Measurements from ENCODE around the gene MYOCD. TPM values are rescaled to one million over a fixed set of nuclear protein-coding genes. Genes with fewer than 3 reads are reported as not detected.

MYOCD gene
- total RNA-seq, 1 experiment from 2014 or later: not detected

DNA sequence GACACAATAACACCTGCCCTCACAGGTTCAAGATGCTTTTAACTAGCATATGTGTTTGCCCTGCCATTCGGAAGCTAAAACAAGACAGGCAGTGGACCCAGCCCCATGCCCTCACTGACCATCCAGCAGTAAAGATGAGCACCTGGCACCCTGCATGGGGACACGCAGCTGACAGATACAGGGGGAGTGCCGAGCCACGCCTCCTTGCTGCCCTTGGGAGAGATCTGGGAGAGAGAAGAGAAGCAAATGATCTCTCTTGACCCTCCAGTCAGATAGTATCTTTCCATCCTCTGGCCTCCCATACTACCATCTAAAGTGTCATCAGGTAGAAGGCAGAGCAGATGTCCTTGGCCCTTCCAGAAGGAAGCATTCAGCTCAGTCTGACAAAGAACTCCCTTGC is 40.6 kb upstream of the MYOCD start:
- ATAC-seq: no peak

More for the DNA sequence above, 40.6 kb upstream of the MYOCD start:
- Histone ChIP-seq H3K79me2 (ENCODE audit: insufficient read depth, low read length) (no peaks in the 10 kb centered on the region), H3K9ac (ENCODE audit: low read length) (no peak overlapping the region), H3K36me3 (ENCODE audit: control insufficient read depth in 1 of 2, insufficient read depth in 2 of 2, low read length in 2 of 2) (no peaks in the 10 kb centered on the region), H3K4me2 (ENCODE audit: low read length) (no peak overlapping the region), H3K4me1 (ENCODE audit: control insufficient read depth in 1 of 2, insufficient read depth in 2 of 2, low read length in 2 of 2) (no peaks in the 10 kb centered on the region), H4K20me1 (ENCODE audit: insufficient read depth) (no peaks in the 10 kb centered on the region), H3K9me3 (ENCODE audit: control insufficient read depth in 1 of 2, insufficient read depth in 1 of 2, low read depth in 1 of 2, low read length in 2 of 2) (no peaks in the 10 kb centered on the region), H3K27ac (ENCODE audit: low read depth, low read length) (no peak overlapping the region), H3K9me2 (ENCODE audit: insufficient read depth) (no peaks in the 10 kb centered on the region), H2AFZ (ENCODE audit: low read depth, low read length, poor library complexity, severe bottlenecking) (no peak overlapping the region), H3K27me3 (ENCODE audit: insufficient read depth, low read length) (peaks cover 10% of the 10 kb centered on the region), H3K4me3 (replicated peaks in 1 of 2; ENCODE audit: low read depth in 1 of 2, low read length in 2 of 2) (no peak overlapping the region)
- DNase-seq (ENCODE audit: low read depth, low spot score): no peak
- RAD21 ChIA-PET (ENCODE audit: low non-redundant PET in 1 of 2, low total read pairs in 2 of 2, uncharacterized antibody in 2 of 2, unreplicated experiment in 2 of 2): no interaction called here
- TF ChIP-seq, protein P1, sequence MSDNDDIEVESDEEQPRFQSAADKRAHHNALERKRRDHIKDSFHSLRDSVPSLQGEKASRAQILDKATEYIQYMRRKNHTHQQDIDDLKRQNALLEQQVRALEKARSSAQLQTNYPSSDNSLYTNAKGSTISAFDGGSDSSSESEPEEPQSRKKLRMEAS (IDR thresholded peaks at IDR 0.05): no peak
- no peak for TF ChIP-seq TCF7L2 (IDR thresholded peaks at IDR 0.05; ENCODE audit: borderline replicate concordance, extremely low read depth, insufficient read depth, insufficient read length)
- TF ChIP-seq EZH2 (IDR thresholded peaks at IDR 0.05): no peak
- TF ChIP-seq ELF1 (IDR thresholded peaks at IDR 0.05; ENCODE audit: borderline replicate concordance, low read depth): no peak
- no peak for TF ChIP-seq POLR2AphosphoS5 (IDR thresholded peaks at IDR 0.05; ENCODE audit: low read depth, low read length)
- no peak for TF ChIP-seq POLR2A (IDR thresholded peaks at IDR 0.05; ENCODE audit: borderline replicate concordance, extremely low read depth, insufficient read depth, insufficient read length)
- TF ChIP-seq ZNF274 (IDR thresholded peaks at IDR 0.05; ENCODE audit: low read depth, low read length): no peak
- no peak for TF ChIP-seq JUND (IDR thresholded peaks at IDR 0.05)
- TF ChIP-seq ZFX (IDR thresholded peaks at IDR 0.05): no peak
- no peak for TF ChIP-seq SRF (IDR thresholded peaks at IDR 0.05; ENCODE audit: low read depth)
- TF ChIP-seq YY1 (IDR thresholded peaks at IDR 0.05; ENCODE audit: extremely low read depth, insufficient replicate concordance, low read depth, low read length): no peak
- TF ChIP-seq SP1 (IDR thresholded peaks at IDR 0.05; ENCODE audit: low read depth): no peak
- TF ChIP-seq, protein P2, sequence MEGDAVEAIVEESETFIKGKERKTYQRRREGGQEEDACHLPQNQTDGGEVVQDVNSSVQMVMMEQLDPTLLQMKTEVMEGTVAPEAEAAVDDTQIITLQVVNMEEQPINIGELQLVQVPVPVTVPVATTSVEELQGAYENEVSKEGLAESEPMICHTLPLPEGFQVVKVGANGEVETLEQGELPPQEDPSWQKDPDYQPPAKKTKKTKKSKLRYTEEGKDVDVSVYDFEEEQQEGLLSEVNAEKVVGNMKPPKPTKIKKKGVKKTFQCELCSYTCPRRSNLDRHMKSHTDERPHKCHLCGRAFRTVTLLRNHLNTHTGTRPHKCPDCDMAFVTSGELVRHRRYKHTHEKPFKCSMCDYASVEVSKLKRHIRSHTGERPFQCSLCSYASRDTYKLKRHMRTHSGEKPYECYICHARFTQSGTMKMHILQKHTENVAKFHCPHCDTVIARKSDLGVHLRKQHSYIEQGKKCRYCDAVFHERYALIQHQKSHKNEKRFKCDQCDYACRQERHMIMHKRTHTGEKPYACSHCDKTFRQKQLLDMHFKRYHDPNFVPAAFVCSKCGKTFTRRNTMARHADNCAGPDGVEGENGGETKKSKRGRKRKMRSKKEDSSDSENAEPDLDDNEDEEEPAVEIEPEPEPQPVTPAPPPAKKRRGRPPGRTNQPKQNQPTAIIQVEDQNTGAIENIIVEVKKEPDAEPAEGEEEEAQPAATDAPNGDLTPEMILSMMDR (IDR thresholded peaks at IDR 0.05 in 2 of 3, conservative IDR thresholded peaks at IDR 0.05 in 1 of 3; ENCODE audit: borderline replicate concordance in 1 of 3, insufficient read depth in 1 of 3, low read depth in 2 of 3, low read length in 2 of 3): no peak
- TF ChIP-seq, protein P3, sequence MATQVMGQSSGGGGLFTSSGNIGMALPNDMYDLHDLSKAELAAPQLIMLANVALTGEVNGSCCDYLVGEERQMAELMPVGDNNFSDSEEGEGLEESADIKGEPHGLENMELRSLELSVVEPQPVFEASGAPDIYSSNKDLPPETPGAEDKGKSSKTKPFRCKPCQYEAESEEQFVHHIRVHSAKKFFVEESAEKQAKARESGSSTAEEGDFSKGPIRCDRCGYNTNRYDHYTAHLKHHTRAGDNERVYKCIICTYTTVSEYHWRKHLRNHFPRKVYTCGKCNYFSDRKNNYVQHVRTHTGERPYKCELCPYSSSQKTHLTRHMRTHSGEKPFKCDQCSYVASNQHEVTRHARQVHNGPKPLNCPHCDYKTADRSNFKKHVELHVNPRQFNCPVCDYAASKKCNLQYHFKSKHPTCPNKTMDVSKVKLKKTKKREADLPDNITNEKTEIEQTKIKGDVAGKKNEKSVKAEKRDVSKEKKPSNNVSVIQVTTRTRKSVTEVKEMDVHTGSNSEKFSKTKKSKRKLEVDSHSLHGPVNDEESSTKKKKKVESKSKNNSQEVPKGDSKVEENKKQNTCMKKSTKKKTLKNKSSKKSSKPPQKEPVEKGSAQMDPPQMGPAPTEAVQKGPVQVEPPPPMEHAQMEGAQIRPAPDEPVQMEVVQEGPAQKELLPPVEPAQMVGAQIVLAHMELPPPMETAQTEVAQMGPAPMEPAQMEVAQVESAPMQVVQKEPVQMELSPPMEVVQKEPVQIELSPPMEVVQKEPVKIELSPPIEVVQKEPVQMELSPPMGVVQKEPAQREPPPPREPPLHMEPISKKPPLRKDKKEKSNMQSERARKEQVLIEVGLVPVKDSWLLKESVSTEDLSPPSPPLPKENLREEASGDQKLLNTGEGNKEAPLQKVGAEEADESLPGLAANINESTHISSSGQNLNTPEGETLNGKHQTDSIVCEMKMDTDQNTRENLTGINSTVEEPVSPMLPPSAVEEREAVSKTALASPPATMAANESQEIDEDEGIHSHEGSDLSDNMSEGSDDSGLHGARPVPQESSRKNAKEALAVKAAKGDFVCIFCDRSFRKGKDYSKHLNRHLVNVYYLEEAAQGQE (IDR thresholded peaks at IDR 0.05; ENCODE audit: low read depth): no peak
- TF ChIP-seq, protein P4, sequence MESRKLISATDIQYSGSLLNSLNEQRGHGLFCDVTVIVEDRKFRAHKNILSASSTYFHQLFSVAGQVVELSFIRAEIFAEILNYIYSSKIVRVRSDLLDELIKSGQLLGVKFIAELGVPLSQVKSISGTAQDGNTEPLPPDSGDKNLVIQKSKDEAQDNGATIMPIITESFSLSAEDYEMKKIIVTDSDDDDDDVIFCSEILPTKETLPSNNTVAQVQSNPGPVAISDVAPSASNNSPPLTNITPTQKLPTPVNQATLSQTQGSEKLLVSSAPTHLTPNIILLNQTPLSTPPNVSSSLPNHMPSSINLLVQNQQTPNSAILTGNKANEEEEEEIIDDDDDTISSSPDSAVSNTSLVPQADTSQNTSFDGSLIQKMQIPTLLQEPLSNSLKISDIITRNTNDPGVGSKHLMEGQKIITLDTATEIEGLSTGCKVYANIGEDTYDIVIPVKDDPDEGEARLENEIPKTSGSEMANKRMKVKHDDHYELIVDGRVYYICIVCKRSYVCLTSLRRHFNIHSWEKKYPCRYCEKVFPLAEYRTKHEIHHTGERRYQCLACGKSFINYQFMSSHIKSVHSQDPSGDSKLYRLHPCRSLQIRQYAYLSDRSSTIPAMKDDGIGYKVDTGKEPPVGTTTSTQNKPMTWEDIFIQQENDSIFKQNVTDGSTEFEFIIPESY (IDR thresholded peaks at IDR 0.05; ENCODE audit: extremely low read depth, insufficient replicate concordance, low read length): no peak
- no peak for TF ChIP-seq EGR1 (IDR thresholded peaks at IDR 0.05; ENCODE audit: low read depth)
- TF ChIP-seq, protein P5, sequence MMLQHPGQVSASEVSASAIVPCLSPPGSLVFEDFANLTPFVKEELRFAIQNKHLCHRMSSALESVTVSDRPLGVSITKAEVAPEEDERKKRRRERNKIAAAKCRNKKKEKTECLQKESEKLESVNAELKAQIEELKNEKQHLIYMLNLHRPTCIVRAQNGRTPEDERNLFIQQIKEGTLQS (IDR thresholded peaks at IDR 0.05): no peak
- TF ChIP-seq CEBPB (IDR thresholded peaks at IDR 0.05; ENCODE audit: low read depth): no peak
- no TSS peak for BruUV-seq (replicated peaks)
- intact Hi-C loops (cut with micrococcal nuclease): no loop called here
- POLR2A ChIA-PET: no interaction called here
- CTCF ChIA-PET: no interaction called here
